HEK293T (cell line): ENCODE measurements around the gene PPP1R9B.

Experiments
- CTCF ChIA-PET: fragments of 350-600 bp; formaldehyde crosslinking; extraction: SDS; loops from one replicate; lab custom pipeline; 2021; ENCODE audit warnings: antibody characterized with exemption, inconsistent platforms; lab: Yijun Ruan, JAX
- POLR2A ChIA-PET: fragments of 350-600 bp; formaldehyde crosslinking; extraction: SDS; loops from one replicate; lab custom pipeline; 2020; ENCODE audit warnings: antibody characterized with exemption, inconsistent platforms; lab: Yijun Ruan, JAX
- DNase-seq: peaks from one replicate; pipeline ENCODE4 v3.0.0; 2012; ENCODE audit warnings: mixed read lengths; ENCODE audit errors: extremely low spot score
- ARNT ChIP-seq: fragments of 450-650 bp; IDR thresholded peaks from 2 replicates; pipeline ENCODE4 v1.6.1; 2017; ENCODE audit warnings: mild to moderate bottlenecking
- BHLHE40 ChIP-seq: fragments of 450-650 bp; IDR thresholded peaks from 2 replicates; pipeline ENCODE4 v1.6.1; 2016; ENCODE audit warnings: mild to moderate bottlenecking, moderate library complexity, borderline replicate concordance
- CTBP1 ChIP-seq: fragments of 450-650 bp; IDR thresholded peaks from 2 replicates; pipeline ENCODE4 v1.6.1; 2016; ENCODE audit warnings: borderline replicate concordance
- ELF4 ChIP-seq: fragments of 450-650 bp; IDR thresholded peaks from 2 replicates; pipeline ENCODE4 v1.6.1; 2017; ENCODE audit warnings: antibody characterized with exemption
- FOXA1 ChIP-seq: fragments of 450-650 bp; IDR thresholded peaks from 2 replicates; pipeline ENCODE4 v1.6.1; 2016; ENCODE audit warnings: mild to moderate bottlenecking
- FOXK2 ChIP-seq: fragments of 450-650 bp; IDR thresholded peaks from 2 replicates; pipeline ENCODE4 v1.6.1; 2016; ENCODE audit warnings: mild to moderate bottlenecking
- FOXM1 ChIP-seq: fragments of 450-650 bp; IDR thresholded peaks from 2 replicates; pipeline ENCODE4 v1.6.1; 2017; ENCODE audit warnings: mild to moderate bottlenecking, borderline replicate concordance
- HDGF ChIP-seq: fragments of 450-650 bp; IDR thresholded peaks from 2 replicates; pipeline ENCODE4 v1.6.1; 2017; ENCODE audit warnings: antibody characterized with exemption, borderline replicate concordance
- L3MBTL2 ChIP-seq: fragments of 450-650 bp; conservative IDR thresholded peaks from 2 replicates; pipeline ENCODE4 v1.6.1; 2016; ENCODE audit warnings: mild to moderate bottlenecking
- LEF1 ChIP-seq: fragments of 450-650 bp; IDR thresholded peaks from 2 replicates; pipeline ENCODE4 v1.6.1; 2017; ENCODE audit warnings: mild to moderate bottlenecking, borderline replicate concordance
- NFRKB ChIP-seq: fragments of 450-650 bp; IDR thresholded peaks from 2 replicates; pipeline ENCODE4 v1.6.1; 2016; ENCODE audit warnings: mild to moderate bottlenecking, moderate library complexity
- SP1 ChIP-seq: fragments of 450-650 bp; IDR thresholded peaks from 2 replicates; pipeline ENCODE4 v1.6.1; 2017
- SUZ12 ChIP-seq: fragments of 450-650 bp; IDR thresholded peaks from 2 replicates; pipeline ENCODE4 v1.6.1; 2016; ENCODE audit warnings: mild to moderate bottlenecking
- TARDBP ChIP-seq: fragments of 450-650 bp; IDR thresholded peaks from 2 replicates; pipeline ENCODE4 v1.6.1; 2016
- ZNF384 ChIP-seq: fragments of 450-650 bp; IDR thresholded peaks from 2 replicates; pipeline ENCODE4 v1.6.1; 2016
- TF ChIP-seq, protein P1 (sequence below): fragments of 450-650 bp; IDR thresholded peaks from 2 replicates; pipeline ENCODE4 v1.6.1; 2016

Gene PPP1R9B

DNA sequence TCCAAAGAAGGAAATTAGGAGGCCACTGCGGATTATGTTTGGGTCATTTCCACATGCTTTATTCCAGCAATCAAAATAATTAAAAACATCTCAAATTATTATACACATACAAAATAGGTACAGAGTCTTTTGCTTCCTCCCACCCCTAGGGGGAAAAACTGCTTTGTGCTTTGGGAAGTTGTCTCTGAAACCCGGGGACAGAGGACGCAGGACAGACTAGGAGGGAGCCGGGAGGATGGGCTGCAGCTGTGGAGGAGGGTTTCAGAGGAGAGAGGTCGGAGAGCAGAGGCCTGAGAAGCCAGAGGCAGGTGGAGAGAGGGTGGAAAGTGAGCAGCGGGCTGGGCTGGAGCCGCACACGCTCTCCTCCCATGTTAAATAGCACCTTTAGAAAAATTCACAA lies 33.6 kb upstream of the PPP1R9B start:
- POLR2A ChIA-PET = no interaction called here
- CTCF ChIA-PET = no interaction called here
- TF ChIP-seq HDGF (no peak), FOXM1 (no peak), CTBP1 (no peak), LEF1 (no peak), L3MBTL2 (no peak), FOXK2 (no peak), NFRKB (no peak)
- DNase-seq = no peak

DNA sequence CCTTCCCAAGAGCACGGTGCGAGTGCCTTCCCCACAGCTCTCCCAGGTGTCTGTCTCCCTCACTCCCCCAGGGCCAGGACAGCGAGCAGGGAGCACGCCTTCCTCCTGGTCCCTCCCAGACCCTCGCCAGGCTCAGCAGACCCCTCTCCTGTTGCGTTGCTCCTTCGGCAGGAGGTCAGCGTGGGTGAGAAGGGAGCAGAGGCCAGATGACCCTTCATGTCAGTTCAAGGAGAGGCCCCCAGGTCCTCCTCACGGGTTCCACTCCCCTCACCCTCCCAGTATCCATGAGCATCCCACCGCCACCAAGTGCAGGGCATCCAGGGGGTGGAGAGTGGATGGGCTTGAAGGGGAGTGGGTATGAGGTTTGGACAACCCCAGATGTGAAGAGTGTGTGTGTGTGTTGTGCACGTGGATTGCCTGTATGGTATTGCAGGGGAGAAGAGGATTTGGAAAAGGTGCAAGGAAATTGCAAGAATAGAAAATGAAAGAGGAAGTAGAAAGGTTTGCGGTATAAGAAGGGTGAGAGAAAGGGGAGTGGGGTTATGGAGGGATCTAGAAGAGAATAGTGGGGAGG lies 33.0 kb upstream of the PPP1R9B start:
- ChIA-PET POLR2A (no interaction called here), CTCF (interaction anchor here (0.7 kb wide), 1 partner anchor 13 kb away, joined by 3 read pairs; no protein-coding TSS in a partner anchor)
- TF ChIP-seq BHLHE40 (no peak), LEF1 (no peak), ARNT (no peak), ELF4 (no peak), TARDBP (no peak), HDGF (no peak), NFRKB (no peak)
- DNase-seq = no peak

DNA sequence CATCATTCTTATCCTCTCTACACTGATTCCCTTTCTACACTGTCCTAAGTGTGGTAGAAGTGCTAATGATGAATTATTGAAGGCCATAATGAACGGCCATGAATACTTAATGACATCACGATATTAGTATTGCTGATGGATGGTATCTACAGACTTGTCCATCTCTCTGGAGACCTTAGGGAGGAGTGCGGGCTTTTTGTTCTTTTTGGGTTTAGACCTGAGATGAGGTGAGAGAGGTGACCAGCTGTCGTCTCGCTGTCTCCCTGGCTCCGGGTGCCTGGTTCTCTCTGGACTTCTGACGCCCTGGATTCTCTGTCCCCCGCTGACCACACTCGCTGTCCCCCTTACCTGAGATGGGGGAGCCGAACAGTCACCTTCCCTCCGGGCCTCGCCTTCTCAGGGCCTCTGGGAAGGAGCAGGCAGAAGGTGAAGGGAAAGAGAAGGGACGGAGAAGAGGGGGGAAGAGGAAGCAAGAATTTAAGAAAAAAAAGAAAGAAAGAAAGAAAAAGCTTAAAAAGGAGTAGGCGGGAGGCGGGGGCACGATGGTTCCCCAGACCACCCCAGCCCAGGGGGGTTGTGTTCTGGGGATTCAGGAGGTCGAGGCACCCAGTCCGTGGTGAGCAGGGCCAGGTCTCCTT lies 32.4 kb upstream of the PPP1R9B start:
- TF ChIP-seq CTBP1 (no peak), FOXA1 (no peak), LEF1 (no peak), ZNF384 (no peak)
- TF ChIP-seq, protein P1, sequence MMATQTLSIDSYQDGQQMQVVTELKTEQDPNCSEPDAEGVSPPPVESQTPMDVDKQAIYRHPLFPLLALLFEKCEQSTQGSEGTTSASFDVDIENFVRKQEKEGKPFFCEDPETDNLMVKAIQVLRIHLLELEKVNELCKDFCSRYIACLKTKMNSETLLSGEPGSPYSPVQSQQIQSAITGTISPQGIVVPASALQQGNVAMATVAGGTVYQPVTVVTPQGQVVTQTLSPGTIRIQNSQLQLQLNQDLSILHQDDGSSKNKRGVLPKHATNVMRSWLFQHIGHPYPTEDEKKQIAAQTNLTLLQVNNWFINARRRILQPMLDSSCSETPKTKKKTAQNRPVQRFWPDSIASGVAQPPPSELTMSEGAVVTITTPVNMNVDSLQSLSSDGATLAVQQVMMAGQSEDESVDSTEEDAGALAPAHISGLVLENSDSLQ = no peak
- ChIA-PET POLR2A (no interaction called here), CTCF (interaction anchor here (0.7 kb wide), 1 partner anchor 14 kb away, joined by 3 read pairs; no protein-coding TSS in a partner anchor)
- no peak for DNase-seq

DNA sequence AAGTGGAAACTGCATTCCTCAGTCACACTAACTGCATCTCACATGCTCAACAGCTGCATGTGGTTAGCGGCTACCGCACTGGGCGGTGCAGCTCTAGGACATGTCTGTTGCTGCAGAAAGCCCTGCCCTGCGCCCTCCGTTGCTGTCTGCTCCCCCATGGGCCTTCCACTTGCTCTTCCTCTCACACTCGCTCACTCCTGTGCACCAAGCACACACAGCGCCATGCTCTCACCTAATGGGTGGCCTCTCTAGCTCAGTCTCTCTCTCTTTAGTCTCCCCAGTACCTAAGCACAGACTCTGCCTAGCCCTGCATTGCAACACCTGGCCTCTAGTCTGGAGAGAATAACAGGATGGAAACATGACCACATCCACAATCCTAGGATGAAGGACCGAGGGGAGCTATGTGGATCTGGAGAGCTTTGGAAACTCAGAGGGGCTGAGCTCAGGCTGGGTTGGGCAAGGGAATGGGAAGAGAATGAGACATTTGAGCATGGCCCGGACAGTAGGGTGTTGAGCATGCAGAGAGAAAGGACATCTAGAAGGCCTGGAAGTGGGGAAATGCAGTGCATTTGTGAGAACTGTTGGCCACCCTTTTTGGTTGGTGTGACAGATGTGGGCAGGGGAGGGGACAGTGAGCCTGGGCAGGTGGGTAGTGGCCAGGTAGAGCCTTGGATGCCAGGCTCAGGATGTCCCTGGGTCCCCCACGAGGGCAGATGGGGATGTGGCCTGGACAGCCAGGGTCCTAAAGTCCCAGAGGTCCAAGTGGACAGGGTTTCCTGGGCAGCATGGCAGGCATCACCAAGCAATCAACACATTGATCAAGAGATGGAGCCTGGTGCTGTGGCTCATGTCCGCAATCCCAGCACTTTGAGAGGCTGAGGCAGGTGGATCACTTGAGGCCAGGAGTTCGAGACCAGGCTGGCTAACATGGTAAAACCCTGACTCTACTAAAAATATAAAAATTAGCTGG lies 31.4 kb upstream of the PPP1R9B start:
- CTCF ChIA-PET = interaction anchor here (0.9 kb wide), 1 partner anchor 21 kb away, joined by 3 read pairs; no protein-coding TSS in a partner anchor
- POLR2A ChIA-PET = interaction anchor here (0.8 to 1.5 kb wide), 2 partner anchors 18 to 30 kb away, joined by 3 to 4 read pairs; no protein-coding TSS in a partner anchor
- no peak for DNase-seq
- no peak for TF ChIP-seq SP1
- no peak for TF ChIP-seq FOXA1
- TF ChIP-seq L3MBTL2 = no peak
- no peak for TF ChIP-seq TARDBP
- TF ChIP-seq CTBP1 = no peak
- no peak for TF ChIP-seq ARNT
- no peak for TF ChIP-seq SUZ12
- no peak for TF ChIP-seq FOXK2
- no peak for TF ChIP-seq NFRKB
- no peak for TF ChIP-seq LEF1
- TF ChIP-seq, protein P1 = no peak
- no peak for TF ChIP-seq BHLHE40
- TF ChIP-seq ELF4 = no peak
- TF ChIP-seq FOXM1 = no peak
- TF ChIP-seq HDGF = no peak

DNA sequence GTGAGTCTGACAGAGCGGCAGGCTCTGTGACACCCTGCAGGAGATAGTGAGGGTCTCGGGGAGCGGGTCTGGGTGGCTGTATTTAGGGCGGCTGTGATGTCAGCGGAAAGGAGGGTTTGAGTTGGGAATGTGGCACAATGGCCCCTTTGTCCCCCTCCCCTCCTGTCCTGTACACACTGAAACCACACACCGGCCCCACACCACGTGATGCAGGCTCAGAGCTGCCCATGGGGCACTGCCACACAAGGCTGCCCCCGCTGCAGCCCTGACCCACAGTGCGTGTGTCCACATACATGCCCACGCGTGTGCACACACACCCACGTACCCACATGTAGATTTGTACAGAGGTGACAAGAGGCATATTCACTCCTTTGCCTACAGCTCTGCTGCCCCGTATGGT lies 30.7 kb upstream of the PPP1R9B start:
- ChIA-PET CTCF (interaction anchor here (0.9 kb wide), 1 partner anchor 20 kb away, joined by 3 read pairs; no protein-coding TSS in a partner anchor), POLR2A (interaction anchor here (1.5 kb wide), 1 partner anchor 29 kb away, joined by 4 read pairs; no protein-coding TSS in a partner anchor)
- no peak for DNase-seq
- TF ChIP-seq ARNT = no peak
- TF ChIP-seq TARDBP = no peak
- TF ChIP-seq SUZ12 = no peak
- TF ChIP-seq L3MBTL2 = no peak
- TF ChIP-seq, protein P1 = no peak
- TF ChIP-seq LEF1 = no peak
- TF ChIP-seq HDGF = no peak
- no peak for TF ChIP-seq SP1
- TF ChIP-seq ELF4 = no peak
- TF ChIP-seq FOXA1 = no peak
- TF ChIP-seq FOXK2 = no peak
- no peak for TF ChIP-seq BHLHE40
- TF ChIP-seq ZNF384 = no peak
- no peak for TF ChIP-seq FOXM1
